Measurements from ENCODE around the gene SOX2. TPM values are rescaled to one million over a fixed set of nuclear protein-coding genes. Genes with fewer than 3 reads are reported as not detected.

Gene SOX2
- 4.0 TPM for total RNA-seq
- long read RNA-seq, transcript SOX2-201 (1 exons, 2,513 nt) = major isoform, 8 of 8 reads
- long read RNA-seq, partial matches to known transcripts = 0 of 8 reads
- long read RNA-seq, other reads (novel, unspliced or antisense) = 0 of 8 reads

DNA sequence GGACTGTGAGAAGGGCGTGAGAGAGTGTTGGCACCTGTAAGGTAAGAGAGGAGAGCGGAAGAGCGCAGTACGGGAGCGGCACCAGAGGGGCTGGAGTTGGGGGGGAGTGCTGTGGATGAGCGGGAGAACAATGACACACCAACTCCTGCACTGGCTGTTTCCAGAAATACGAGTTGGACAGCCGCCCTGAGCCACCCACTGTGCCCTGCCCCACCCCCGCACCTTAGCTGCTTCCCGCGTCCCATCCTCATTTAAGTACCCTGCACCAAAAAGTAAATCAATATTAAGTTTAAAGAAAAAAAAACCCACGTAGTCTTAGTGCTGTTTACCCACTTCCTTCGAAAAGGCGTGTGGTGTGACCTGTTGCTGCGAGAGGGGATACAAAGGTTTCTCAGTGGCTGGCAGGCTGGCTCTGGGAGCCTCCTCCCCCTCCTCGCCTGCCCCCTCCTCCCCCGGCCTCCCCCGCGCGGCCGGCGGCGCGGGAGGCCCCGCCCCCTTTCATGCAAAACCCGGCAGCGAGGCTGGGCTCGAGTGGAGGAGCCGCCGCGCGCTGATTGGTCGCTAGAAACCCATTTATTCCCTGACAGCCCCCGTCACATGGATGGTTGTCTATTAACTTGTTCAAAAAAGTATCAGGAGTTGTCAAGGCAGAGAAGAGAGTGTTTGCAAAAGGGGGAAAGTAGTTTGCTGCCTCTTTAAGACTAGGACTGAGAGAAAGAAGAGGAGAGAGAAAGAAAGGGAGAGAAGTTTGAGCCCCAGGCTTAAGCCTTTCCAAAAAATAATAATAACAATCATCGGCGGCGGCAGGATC lies at the start of gene SOX2:
Gene SOX2 (plus strand): TSS at position 601 of the 811 bp plus-strand sequence. CDS start 436 bp downstream, outside the sequence.
- peak; percentile 74 for DNase-seq
- no peak for TF ChIP-seq CTCF (IDR thresholded peaks at IDR 0.05)
- ATAC-seq = peak; percentile 87 to 88

DNA sequence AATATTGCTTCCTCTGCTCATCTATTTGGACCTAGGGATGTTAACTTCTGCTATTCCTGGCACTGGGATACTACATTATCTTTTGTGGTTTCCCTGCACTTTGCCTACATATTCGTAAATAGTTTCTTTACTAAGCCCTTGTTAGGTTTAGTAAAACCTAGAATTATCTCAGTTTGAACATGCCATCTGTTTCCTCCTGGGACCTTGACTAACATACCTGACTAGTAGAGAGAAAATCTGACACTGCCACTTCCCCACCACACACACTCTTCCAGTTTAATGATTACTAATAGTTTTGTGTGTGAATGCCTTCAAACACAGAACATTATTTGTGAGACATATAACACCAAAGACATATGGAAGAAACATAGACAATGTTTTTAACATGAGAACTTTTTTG lies 28.2 kb upstream of the SOX2 start:
- Histone ChIP-seq H3K4me1 (no peaks in the 10 kb centered on the region), H3K9me3 (no peaks in the 10 kb centered on the region), H3K27me3 (ENCODE audit: low read depth) (no peaks in the 10 kb centered on the region), H3K4me3 (no peak overlapping the region), H3K27ac (no peak overlapping the region), H3K36me3 (no peaks in the 10 kb centered on the region)
- intact Hi-C loops (cut with DNase I) = no loop called here
- no peak for DNase-seq
- TF ChIP-seq CTCF (IDR thresholded peaks at IDR 0.05) = no peak
- ATAC-seq = no peak

More for the DNA sequence above, at the start of gene SOX2:
- Histone ChIP-seq H3K27me3 (ENCODE audit: low read depth) (peaks cover 99% of the 10 kb centered on the region), H3K9me3 (no peaks in the 10 kb centered on the region), H3K4me1 (peaks cover 25% of the 10 kb centered on the region), H3K36me3 (no peaks in the 10 kb centered on the region), H3K27ac (no peak within 1 kb of the TSS), H3K4me3 (peak within 1 kb of the TSS; percentile 38)
- intact Hi-C loops (cut with DNase I) = loop anchor here (5.0 kb wide), 1 partner anchor 546 kb away; no protein-coding TSS in a partner anchor

DNA sequence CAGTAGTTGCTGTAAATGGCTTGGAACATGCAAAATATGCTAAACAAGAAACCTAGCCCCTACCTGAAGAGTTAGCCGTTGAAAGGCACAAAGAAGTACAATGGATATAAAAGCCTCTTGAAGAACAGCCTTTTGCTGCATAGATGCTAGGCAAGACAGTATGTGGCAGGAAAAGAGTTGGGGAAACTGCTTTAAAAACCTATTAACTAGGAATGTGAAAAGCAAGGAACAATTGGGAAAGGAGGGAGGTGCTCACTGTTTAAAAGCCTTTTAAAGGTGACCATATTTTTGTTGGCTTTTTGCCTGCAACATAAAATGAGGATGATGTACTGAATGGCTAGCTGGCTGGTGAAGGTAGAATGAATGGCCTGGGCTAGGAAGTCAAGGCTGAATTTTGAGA lies 24.5 kb upstream of the SOX2 start:
- Histone ChIP-seq H3K4me3 (no peak overlapping the region), H3K27ac (no peak overlapping the region), H3K9me3 (no peaks in the 10 kb centered on the region), H3K36me3 (no peaks in the 10 kb centered on the region), H3K27me3 (ENCODE audit: low read depth) (no peaks in the 10 kb centered on the region), H3K4me1 (no peaks in the 10 kb centered on the region)
- TF ChIP-seq CTCF (IDR thresholded peaks at IDR 0.05) = no peak
- no peak for DNase-seq
- intact Hi-C loops (cut with DNase I) = no loop called here
- ATAC-seq = no peak

- Histone ChIP-seq H3K36me3 (no peaks in the 10 kb centered on the region), H3K4me1 (no peaks in the 10 kb centered on the region), H3K27ac (no peak overlapping the region), H3K9me3 (no peaks in the 10 kb centered on the region), H3K4me3 (no peak overlapping the region), H3K27me3 (ENCODE audit: low read depth) (no peaks in the 10 kb centered on the region)
- ATAC-seq (no peak), DNase-seq (no peak)
- intact Hi-C loops (cut with DNase I) = no loop called here
- TF ChIP-seq CTCF (IDR thresholded peaks at IDR 0.05) = no peak
These were observed 24.0 kb upstream of the SOX2 start for GRCh38 chr3:181687731-181688130.

- ATAC-seq (no peak), DNase-seq (no peak)
- Histone ChIP-seq H3K4me1 (no peaks in the 10 kb centered on the region), H3K27me3 (ENCODE audit: low read depth) (no peaks in the 10 kb centered on the region), H3K9me3 (no peaks in the 10 kb centered on the region), H3K36me3 (no peaks in the 10 kb centered on the region), H3K27ac (no peak overlapping the region), H3K4me3 (no peak overlapping the region)
- intact Hi-C loops (cut with DNase I) = no loop called here
- TF ChIP-seq CTCF (IDR thresholded peaks at IDR 0.05) = no peak
These were observed 22.2 kb upstream of the SOX2 start for GRCh38 chr3:181689546-181689945.

Data from lower lobe of right lung (tissue), 2 donors.